ENCODE data around the gene KIF5A. TPM values are rescaled to one million over a fixed set of nuclear protein-coding genes. Genes with fewer than 3 reads are reported as not detected.
A peak's percentile ranks its signal among the peaks of the same experiment; 100 is the strongest.
"Not testable (repeated sequence)": the region's sequence is repeated elsewhere in the genome, so short reads cannot be mapped to it uniquely, and the experiment has no call there.

KIF5A gene
- not detected for polyA plus RNA-seq

GRCh38 chr12:57549909-57550640, at the start of gene KIF5A:
KIF5A (plus strand) TSS chr12:57550044; CDS start chr12:57550272, 228 bp downstream.
- peaks cover 0 to 2% (median 0%) of the 10 kb centered on the region in 6 donors for H3K9me3 Mint-ChIP-seq
- H3K27ac Mint-ChIP-seq, result no peak within 1 kb of the TSS
- H3K4me1 Mint-ChIP-seq, result peaks cover 32 to 33% of the 10 kb centered on the region in 2 donors
- no peaks in the 10 kb centered on the region for H3K36me3 Mint-ChIP-seq
- DNase-seq, result peak; percentile 20 to 48 (median 43)
- H3K4me3 Mint-ChIP-seq, result peak within 1 kb of the TSS; percentile 60 to 72 (median 65)
- peaks cover 4 to 14% (median 9%) of the 10 kb centered on the region in 3 donors for H3K27me3 Mint-ChIP-seq (ENCODE audit: low read depth in 3 of 3)

GRCh38 chr12:57500213-57500612, 49.6 kb upstream of the KIF5A start:
- peaks cover 28 to 50% (median 37%) of the 10 kb centered on the region in 3 donors for H3K36me3 Mint-ChIP-seq
- no peak overlapping the region for H3K27ac Mint-ChIP-seq
- DNase-seq, result no peak
- H3K9me3 Mint-ChIP-seq, result no peaks in the 10 kb centered on the region
- H3K4me3 Mint-ChIP-seq, result no peak overlapping the region
- H3K4me1 Mint-ChIP-seq, result peaks cover 0 to 4% of the 10 kb centered on the region in 2 donors
- no peaks in the 10 kb centered on the region for H3K27me3 Mint-ChIP-seq (ENCODE audit: low read depth in 3 of 3)

- DNase-seq; H3K4me3 Mint-ChIP-seq; H3K4me1 Mint-ChIP-seq; H3K9me3 Mint-ChIP-seq; H3K27me3 Mint-ChIP-seq (ENCODE audit: low read depth in 3 of 3): not testable (repeated sequence)
- peak overlapping the region in 3 of 6 donors; percentile 15 to 88 (median 84) for H3K27ac Mint-ChIP-seq
- peaks cover 28 to 48% (median 30%) of the 10 kb centered on the region in 3 donors for H3K36me3 Mint-ChIP-seq
Measured at GRCh38 chr12:57502311-57502969, 47.4 kb upstream of the KIF5A start.

- H3K27me3 Mint-ChIP-seq (ENCODE audit: low read depth in 3 of 3); H3K27ac Mint-ChIP-seq; DNase-seq; H3K9me3 Mint-ChIP-seq; H3K4me1 Mint-ChIP-seq; H3K4me3 Mint-ChIP-seq: not testable (repeated sequence)
- H3K36me3 Mint-ChIP-seq, result peaks cover 9 to 32% (median 16%) of the 10 kb centered on the region in 3 donors
Measured at GRCh38 chr12:57506541-57506940, 43.3 kb upstream of the KIF5A start.

GRCh38 chr12:57507796-57508195, 42.0 kb upstream of the KIF5A start:
- H3K9me3 Mint-ChIP-seq; DNase-seq; H3K27me3 Mint-ChIP-seq (ENCODE audit: low read depth in 3 of 3); H3K27ac Mint-ChIP-seq; H3K4me3 Mint-ChIP-seq: not testable (repeated sequence)
- peaks cover 0 to 17% of the 10 kb centered on the region in 2 donors for H3K4me1 Mint-ChIP-seq
- H3K36me3 Mint-ChIP-seq, result peaks cover 15 to 38% (median 16%) of the 10 kb centered on the region in 3 donors

GRCh38 chr12:57511161-57511560, 38.7 kb upstream of the KIF5A start:
- Mint-ChIP-seq H3K9me3 (no peaks in the 10 kb centered on the region), H3K4me1 (peaks cover 0 to 17% of the 10 kb centered on the region in 2 donors), H3K36me3 (peaks cover 11 to 52% (median 18%) of the 10 kb centered on the region in 3 donors), H3K27ac (peak overlapping the region in 1 of 6 donors; percentile 2), H3K4me3 (no peak overlapping the region), H3K27me3 (ENCODE audit: low read depth in 3 of 3) (no peaks in the 10 kb centered on the region)
- no peak for DNase-seq

GRCh38 chr12:57511588-57512325, 38.1 kb upstream of the KIF5A start:
- Mint-ChIP-seq H3K27me3 (ENCODE audit: low read depth in 3 of 3) (peaks cover 0 to under 1% (median 0%) of the 10 kb centered on the region in 3 donors), H3K27ac (peak overlapping the region; percentile 6 to 75 (median 54)), H3K9me3 (no peaks in the 10 kb centered on the region), H3K4me3 (no peak overlapping the region), H3K36me3 (peaks cover 16 to 55% (median 23%) of the 10 kb centered on the region in 3 donors), H3K4me1 (peaks cover 0 to 17% of the 10 kb centered on the region in 2 donors)
- no peak for DNase-seq

GRCh38 chr12:57512665-57513064, 37.2 kb upstream of the KIF5A start:
- no peak for DNase-seq
- no peak overlapping the region for H3K4me3 Mint-ChIP-seq
- peak overlapping the region in 4 of 6 donors; percentile 6 to 83 (median 29) for H3K27ac Mint-ChIP-seq
- peaks cover 4 to 21% of the 10 kb centered on the region in 2 donors for H3K4me1 Mint-ChIP-seq
- peaks cover 0 to 5% (median 2%) of the 10 kb centered on the region in 3 donors for H3K27me3 Mint-ChIP-seq (ENCODE audit: low read depth in 3 of 3)
- peaks cover 16 to 64% (median 30%) of the 10 kb centered on the region in 3 donors for H3K36me3 Mint-ChIP-seq
- no peaks in the 10 kb centered on the region for H3K9me3 Mint-ChIP-seq

GRCh38 chr12:57513266-57513665, 36.6 kb upstream of the KIF5A start:
- peak overlapping the region in 4 of 6 donors; percentile 18 to 83 (median 57) for H3K27ac Mint-ChIP-seq

GRCh38 chr12:57513677-57514076, 36.2 kb upstream of the KIF5A start:
- not testable (repeated sequence) for H3K9me3 Mint-ChIP-seq; H3K27ac Mint-ChIP-seq; H3K27me3 Mint-ChIP-seq (ENCODE audit: low read depth in 3 of 3); H3K4me3 Mint-ChIP-seq; DNase-seq
- peaks cover 11 to 31% of the 10 kb centered on the region in 2 donors for H3K4me1 Mint-ChIP-seq
- H3K36me3 Mint-ChIP-seq, result peaks cover 16 to 70% (median 30%) of the 10 kb centered on the region in 3 donors

More at GRCh38 chr12:57513266-57513665, 36.6 kb upstream of the KIF5A start:
- no peak for DNase-seq
- H3K27me3 Mint-ChIP-seq (ENCODE audit: low read depth in 3 of 3), result peaks cover 0 to 6% (median 2%) of the 10 kb centered on the region in 3 donors
- peaks cover 16 to 67% (median 30%) of the 10 kb centered on the region in 3 donors for H3K36me3 Mint-ChIP-seq
- H3K9me3 Mint-ChIP-seq, result no peaks in the 10 kb centered on the region
- H3K4me1 Mint-ChIP-seq, result peaks cover 7 to 27% of the 10 kb centered on the region in 2 donors
- H3K4me3 Mint-ChIP-seq, result no peak overlapping the region

- DNase-seq; H3K27me3 Mint-ChIP-seq (ENCODE audit: low read depth in 3 of 3); H3K9me3 Mint-ChIP-seq; H3K4me3 Mint-ChIP-seq: not testable (repeated sequence)
- H3K27ac Mint-ChIP-seq, result peak overlapping the region in 4 of 6 donors; percentile 10 to 62 (median 40)
- peaks cover 17 to 37% of the 10 kb centered on the region in 2 donors for H3K4me1 Mint-ChIP-seq
- H3K36me3 Mint-ChIP-seq, result peaks cover 16 to 66% (median 30%) of the 10 kb centered on the region in 3 donors
Measured at GRCh38 chr12:57514246-57514645, 35.6 kb upstream of the KIF5A start.

- DNase-seq, result no peak
- Mint-ChIP-seq H3K27ac (peak overlapping the region in 3 of 6 donors; percentile 34 to 68 (median 57)), H3K27me3 (ENCODE audit: low read depth in 3 of 3) (peaks cover 4 to 11% (median 8%) of the 10 kb centered on the region in 3 donors), H3K4me3 (no peak overlapping the region), H3K36me3 (peaks cover 12 to 63% (median 30%) of the 10 kb centered on the region in 3 donors), H3K4me1 (peaks cover 22 to 36% of the 10 kb centered on the region in 2 donors), H3K9me3 (no peaks in the 10 kb centered on the region)
Measured at GRCh38 chr12:57514720-57515407, 35.0 kb upstream of the KIF5A start.

GRCh38 chr12:57515408-57515933, 34.4 kb upstream of the KIF5A start:
- Mint-ChIP-seq H3K36me3 (peaks cover 12 to 63% (median 30%) of the 10 kb centered on the region in 3 donors), H3K9me3 (no peaks in the 10 kb centered on the region), H3K4me1 (peaks cover 27 to 36% of the 10 kb centered on the region in 2 donors), H3K27ac (peak overlapping the region in 3 of 6 donors; percentile 34 to 68 (median 57)), H3K27me3 (ENCODE audit: low read depth in 3 of 3) (peaks cover 9 to 17% (median 15%) of the 10 kb centered on the region in 3 donors), H3K4me3 (no peak overlapping the region)
- DNase-seq, result no peak

Measured in immature natural killer cell (primary cell).